Ureter (tissue), 1 donor: ENCODE results near the gene PANK1. TPM values are rescaled to one million over a fixed set of nuclear protein-coding genes. Genes with fewer than 3 reads are reported as not detected.

Experiments used
- DNase-seq: peaks from one replicate; pipeline ENCODE4 v3.0.0-alpha.2; 2020; ENCODE audit warnings: low spot score
- total RNA-seq: library from RNA; stranded (reverse); gene quantifications from one replicate; pipeline ENCODE4 v1.2.4, GENCODE V29; 2023
- donor health status: DM: yes; HTN: yes; CAD: no.

The PANK1 gene
- total RNA-seq, 1 donor from 2014 or later = 4.8 TPM

GRCh38 chr10:89534826-89535166 is 110.2 kb downstream of the PANK1 start:
- DNase-seq = no peak

Other genes starting within 250 kb of the PANK1 start
- gene IFIT5, start 230.7 kb downstream of the PANK1 start, total RNA-seq = 17.4 TPM
- gene SLC16A12, start 109.6 kb downstream of the PANK1 start, total RNA-seq = 0.08 TPM
- 7.4 TPM for gene KIF20B, start 56.3 kb upstream of the PANK1 start, total RNA-seq